ENCODE data around the gene VAMP4.

Gene VAMP4

DNA sequence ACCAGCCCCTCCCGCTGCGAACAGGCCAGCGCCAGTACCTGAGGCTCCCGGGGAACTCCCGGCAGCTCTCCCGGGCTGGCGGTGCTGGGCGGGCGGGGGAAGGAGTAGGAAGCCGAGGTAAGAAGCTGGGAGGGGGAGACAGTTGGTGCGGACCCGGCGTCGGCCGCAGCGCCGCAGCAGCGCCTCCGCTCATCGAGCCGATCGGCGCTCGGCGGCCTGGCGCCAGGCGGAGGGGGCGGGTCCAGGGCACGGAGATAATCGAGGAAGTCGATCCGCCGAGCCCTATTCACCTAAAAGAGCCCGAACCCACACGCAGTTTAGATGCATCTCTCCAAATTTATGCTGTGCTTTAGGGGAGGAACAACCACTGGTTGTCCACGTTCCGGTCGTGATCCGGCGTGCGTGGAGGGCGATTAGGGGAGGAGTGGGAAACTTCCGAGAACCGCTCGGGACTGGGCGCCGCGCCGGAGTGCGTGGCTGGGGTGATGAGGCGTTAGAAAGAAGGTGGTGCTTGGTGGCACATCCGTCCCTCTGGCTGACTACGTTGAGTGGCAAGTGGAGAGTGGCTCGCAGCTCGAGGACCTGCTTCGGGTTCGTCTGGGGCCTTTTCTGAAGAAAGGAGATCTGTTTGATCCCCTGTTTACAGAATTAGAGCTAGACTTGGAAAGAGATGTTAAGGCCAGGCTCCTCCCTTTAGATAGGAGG, at the start of gene VAMP4:
Gene VAMP4 (minus strand): TSS at position 194 of the 705 bp plus-strand sequence. CDS start 3,651 bp downstream, outside the sequence.
- DNase-seq (ENCODE audit: low read depth): peak; percentile 65

DNA sequence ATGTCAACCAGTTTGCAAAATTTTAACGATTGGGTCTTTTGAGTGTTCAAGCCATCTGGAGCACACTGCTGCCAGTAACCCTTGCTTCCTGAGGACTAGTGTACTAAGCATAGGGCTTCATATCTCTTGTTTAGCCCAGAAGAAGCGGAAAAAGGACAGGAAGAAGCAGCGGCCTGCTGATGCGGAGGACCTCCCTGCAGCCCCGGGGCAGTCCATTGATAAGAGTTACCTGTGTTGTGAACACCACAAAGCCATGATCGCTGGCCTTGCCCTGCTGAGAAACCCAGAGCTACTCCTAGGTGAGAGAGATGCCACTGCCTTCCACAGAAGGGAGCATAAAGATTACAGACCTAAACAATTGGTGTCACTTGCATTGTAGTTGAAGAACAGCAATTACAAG, 48.5 kb upstream of the VAMP4 start:
- DNase-seq (ENCODE audit: low read depth): no peak

GRCh38 chr1:171788696-171789095, 46.8 kb upstream of the VAMP4 start:
- DNase-seq (ENCODE audit: low read depth): peak; percentile 77

- no peak for DNase-seq (ENCODE audit: low read depth)
These were observed 46.0 kb upstream of the VAMP4 start for GRCh38 chr1:171787686-171788480.

DNA sequence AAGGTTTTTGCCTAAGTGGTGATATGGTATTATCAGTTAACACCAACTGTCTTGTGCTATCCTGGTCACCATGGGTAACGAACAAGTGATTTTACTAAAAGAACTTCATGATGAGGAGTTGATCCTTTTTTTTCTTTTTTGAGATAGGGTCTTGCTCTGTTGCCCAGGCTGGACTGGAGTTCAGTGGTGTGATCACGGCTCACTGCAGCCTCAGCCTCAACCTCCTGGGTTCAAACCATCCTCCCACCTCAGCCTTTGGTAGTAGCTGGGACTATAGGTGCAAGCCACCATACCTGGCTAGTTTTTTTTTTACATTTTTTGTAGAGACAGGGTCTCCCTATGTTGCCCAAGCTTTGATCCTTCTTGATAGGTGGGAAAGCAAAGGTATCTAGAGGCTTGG, 44.7 kb upstream of the VAMP4 start:
- no peak for DNase-seq (ENCODE audit: low read depth)

- no peak for DNase-seq (ENCODE audit: low read depth)
These were observed 43.9 kb upstream of the VAMP4 start for GRCh38 chr1:171785766-171786165.

GRCh38 chr1:171784784-171785183, 42.9 kb upstream of the VAMP4 start:
- DNase-seq (ENCODE audit: low read depth): no peak

GRCh38 chr1:171783816-171784530, 42.1 kb upstream of the VAMP4 start:
- no peak for DNase-seq (ENCODE audit: low read depth)

GRCh38 chr1:171781176-171781875, 39.5 kb upstream of the VAMP4 start, which contains the start of gene METTL13:
Gene METTL13 (plus strand): TSS chr1:171781660. CDS start chr1:171781968, 308 bp downstream.
- DNase-seq (ENCODE audit: low read depth): peak; percentile 98

- no peak for DNase-seq (ENCODE audit: low read depth)
These were observed 38.8 kb upstream of the VAMP4 start for GRCh38 chr1:171780583-171781175.

DNA sequence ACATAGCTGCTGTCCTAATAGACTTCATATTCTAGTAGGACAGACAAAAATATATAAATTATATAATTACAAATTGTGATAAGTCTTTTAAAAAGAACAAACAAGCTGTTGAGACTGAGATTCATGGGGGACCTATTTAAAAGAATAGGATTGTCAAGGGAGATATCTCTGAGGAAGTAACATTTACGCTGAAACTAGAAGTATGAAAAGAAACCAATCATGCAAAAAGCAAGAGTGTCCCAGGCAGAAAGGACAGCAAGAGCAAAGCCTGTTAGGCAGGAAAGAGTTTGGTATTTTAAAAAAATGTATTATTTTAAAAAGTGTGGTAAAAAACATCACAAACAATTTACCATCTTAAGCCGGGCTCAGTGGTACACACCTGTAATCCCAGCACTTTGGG, 30.4 kb upstream of the VAMP4 start:
- DNase-seq (ENCODE audit: low read depth): no peak

DNA sequence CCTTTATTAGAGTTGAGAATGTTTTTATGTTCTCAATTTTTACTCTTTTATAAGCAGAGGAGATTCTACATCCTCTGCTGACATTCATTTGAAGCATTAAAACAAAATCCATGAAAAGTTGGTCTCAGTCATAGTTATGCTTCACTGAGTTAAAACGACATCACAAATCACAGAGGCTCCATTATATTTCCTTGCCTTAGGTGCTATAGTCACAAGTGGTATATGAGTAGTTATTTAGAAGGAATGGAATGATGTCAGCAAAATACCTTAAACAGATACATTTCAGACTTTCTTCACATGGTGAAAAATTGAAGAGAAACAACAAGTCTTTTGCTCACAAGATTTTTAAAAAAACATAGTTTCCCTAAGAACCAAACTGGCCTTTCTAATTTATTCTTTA, 27.9 kb upstream of the VAMP4 start:
- DNase-seq (ENCODE audit: low read depth): no peak

DNA sequence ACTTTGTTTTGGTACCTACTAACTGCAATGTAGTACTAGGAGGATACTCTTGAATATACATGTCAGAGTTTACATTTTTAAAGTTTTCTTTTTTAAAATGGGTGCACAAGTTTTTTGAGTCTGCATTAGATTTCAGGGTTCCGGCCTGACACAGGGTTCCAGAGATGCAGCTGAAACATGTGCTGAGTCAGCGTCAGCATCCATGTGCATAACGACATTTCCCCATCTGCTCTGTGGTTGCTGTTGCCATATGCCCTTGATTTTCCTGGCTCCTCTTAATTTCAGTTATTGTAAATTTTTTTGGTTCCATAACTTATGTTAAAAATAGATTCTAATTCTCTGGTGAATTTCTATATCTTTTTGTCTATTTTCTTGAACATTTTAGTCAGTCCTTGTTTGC, 27.3 kb upstream of the VAMP4 start:
- DNase-seq (ENCODE audit: low read depth): no peak

DNA sequence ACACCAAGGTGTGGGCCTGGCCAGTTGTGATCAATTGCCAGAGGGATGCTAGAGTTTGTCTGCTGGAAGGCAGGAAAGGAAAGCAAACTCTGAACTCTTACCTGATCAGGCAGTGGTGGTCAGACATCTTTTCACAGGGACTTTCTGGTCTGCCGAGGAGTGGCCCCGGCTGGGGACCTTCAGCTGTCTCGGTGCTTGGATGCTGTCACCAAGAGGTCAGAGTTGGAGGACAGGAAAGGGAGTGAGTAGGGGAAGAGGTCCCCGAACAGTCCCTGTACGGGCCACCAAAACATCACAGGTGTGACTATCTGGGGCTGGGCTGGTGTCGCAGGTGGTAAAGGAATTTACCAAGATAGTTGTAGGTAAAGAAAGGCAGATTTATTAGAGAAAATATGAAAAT, 21.9 kb upstream of the VAMP4 start:
- no peak for DNase-seq (ENCODE audit: low read depth)

- no peak for DNase-seq (ENCODE audit: low read depth)
These were observed 20.3 kb upstream of the VAMP4 start for GRCh38 chr1:171762143-171762563.

DNA sequence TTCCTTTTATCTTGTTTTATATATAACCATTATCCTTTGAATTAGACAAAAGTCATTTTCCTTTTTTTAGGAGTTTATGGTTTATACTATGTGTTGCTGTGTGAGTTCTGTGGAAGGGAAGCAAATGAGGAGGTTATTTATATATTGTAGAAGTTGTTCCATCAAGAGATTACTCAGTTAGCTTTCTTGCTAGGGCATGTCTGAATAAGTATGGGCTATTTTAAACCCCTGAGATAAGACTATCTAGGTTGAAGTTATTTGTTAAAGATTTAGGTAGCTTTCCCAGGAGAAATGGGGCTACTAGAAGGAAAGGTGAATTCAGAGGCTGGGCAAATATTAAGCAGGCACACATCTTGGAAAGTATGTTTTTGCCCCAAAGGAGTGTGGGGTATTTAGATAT, 16.1 kb upstream of the VAMP4 start:
- no peak for DNase-seq (ENCODE audit: low read depth)

DNA sequence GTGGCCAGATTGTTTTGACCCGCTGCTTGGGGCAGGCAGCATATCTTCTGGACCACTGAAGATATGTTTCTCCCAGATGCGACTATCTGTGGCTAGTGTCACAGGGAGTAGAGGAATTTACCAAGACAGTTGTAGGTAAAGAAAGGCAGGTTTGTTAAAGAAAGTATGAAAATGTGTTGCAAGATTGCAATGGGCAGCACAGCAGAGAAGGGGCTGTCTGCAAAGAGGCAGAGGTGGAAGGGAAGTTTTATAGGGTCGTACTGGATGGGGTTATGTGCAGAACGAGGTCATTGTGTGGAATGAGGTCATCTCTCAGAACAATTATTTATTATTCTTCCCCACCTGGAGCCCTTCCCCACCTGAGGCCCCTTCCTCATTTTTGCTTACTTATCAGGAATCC, 15.0 kb upstream of the VAMP4 start:
- no peak for DNase-seq (ENCODE audit: low read depth)

GRCh38 chr1:171754971-171755370, 13.1 kb upstream of the VAMP4 start:
- no peak for DNase-seq (ENCODE audit: low read depth)

GRCh38 chr1:171754353-171754705, 12.5 kb upstream of the VAMP4 start:
- DNase-seq (ENCODE audit: low read depth): peak; percentile 73

GRCh38 chr1:171753685-171754352, 12.0 kb upstream of the VAMP4 start:
- no peak for DNase-seq (ENCODE audit: low read depth)

GRCh38 chr1:171753182-171753581, 11.3 kb upstream of the VAMP4 start:
- DNase-seq (ENCODE audit: low read depth): no peak

Data from GM04504 (cell line).